ENCODE data around the gene AZGP1. TPM values are rescaled to one million over a fixed set of nuclear protein-coding genes. Genes with fewer than 3 reads are reported as not detected.

AZGP1 gene
- not detected for total RNA-seq
- not detected for total RNA-seq (2013)

DNA sequence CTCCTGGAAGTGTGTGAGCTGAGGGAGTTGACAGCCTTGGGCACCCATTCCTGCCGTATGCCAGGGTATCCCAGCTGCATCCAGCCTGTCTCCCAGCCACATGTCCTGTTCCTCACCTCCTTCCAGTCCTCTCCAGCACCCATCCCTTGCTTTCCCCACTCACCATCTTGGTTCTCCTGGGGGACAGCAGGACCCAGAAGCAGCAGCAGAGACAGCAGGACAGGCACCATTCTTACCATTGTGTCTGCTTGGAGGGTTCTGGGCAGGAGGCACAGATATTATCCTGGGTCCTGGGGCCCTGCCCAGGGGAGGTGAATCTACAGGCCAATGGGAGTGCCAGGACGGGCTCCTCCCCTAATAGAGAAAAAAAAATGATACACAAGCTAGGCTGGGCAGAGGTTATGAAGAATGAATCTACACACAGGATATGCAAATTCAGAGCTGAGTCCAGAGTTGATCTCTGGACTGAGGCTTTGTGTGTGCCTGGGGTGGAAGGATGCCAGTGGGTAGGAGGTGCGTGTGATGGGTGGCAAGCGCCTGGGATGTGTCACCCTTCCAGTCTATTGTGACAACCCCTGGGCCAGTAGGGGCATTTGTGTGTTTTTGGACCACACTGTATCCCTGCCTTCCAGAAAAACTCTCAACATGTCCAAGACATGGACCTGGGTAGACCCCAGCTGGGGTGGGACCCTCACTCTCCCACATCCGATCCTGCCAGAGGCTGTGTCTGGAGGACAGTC is at the start of gene AZGP1:
TSS of gene AZGP1 (minus strand) at position 250 of the 740 bp plus-strand sequence. CDS start at position 239, 11 bp downstream.
- no peak for ATAC-seq
- intact Hi-C loops (cut with micrococcal nuclease), result no loop called here
- 79% methylated on average over 5 of the region's 5 CpGs for WGBS (ENCODE audit: insufficient coverage)

DNA sequence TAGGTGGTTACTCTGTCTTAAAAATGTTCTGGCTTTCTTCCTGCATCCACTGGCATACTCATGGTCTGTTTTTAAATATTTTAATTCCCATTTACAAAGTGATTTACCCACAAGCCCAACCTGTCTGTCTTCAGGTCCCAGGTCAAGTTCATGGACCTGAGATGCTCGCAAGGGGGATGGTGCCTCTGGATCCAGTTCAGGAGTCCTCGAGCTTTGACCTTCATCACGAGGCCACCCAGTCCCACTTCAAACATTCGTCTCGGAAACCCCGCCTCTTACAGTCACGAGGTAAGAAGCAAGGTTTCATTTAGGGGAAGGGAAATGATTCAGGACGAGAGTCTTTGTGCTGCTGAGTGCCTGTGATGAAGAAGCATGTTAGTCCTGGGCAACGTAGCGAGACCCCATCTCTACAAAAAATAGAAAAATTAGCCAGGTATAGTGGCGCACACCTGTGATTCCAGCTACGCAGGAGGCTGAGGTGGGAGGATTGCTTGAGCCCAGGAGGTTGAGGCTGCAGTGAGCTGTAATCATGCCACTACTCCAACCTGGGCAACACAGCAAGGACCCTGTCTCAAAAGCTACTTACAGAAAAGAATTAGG is 48.3 kb upstream of the AZGP1 start:
- no peaks in the 10 kb centered on the region for H3K9me3 ChIP-seq (ENCODE audit: control insufficient read depth, insufficient read depth, low read length)
- DNase-seq (no peak), ATAC-seq (no peak)
- H3K36me3 Mint-ChIP-seq, result no peaks in the 10 kb centered on the region
- H3K4me1 Mint-ChIP-seq, result peaks cover 6 to 7% of the 10 kb centered on the region in 2 donors
- WGBS (ENCODE audit: insufficient coverage), result 93% methylated on average over 12 of the region's 12 CpGs
- no peaks in the 10 kb centered on the region for H3K9me3 Mint-ChIP-seq
- TF ChIP-seq CTCF (IDR thresholded peaks at IDR 0.05), result no peak
- no peak overlapping the region for H3K4me3 ChIP-seq (ENCODE audit: low read length)
- intact Hi-C loops (cut with micrococcal nuclease), result no loop called here
- H3K4me1 ChIP-seq (ENCODE audit: control insufficient read depth, insufficient read depth, low read length), result no peaks in the 10 kb centered on the region
- no peak overlapping the region for H3K27ac Mint-ChIP-seq
- no peaks in the 10 kb centered on the region for H3K27me3 Mint-ChIP-seq (ENCODE audit: low read depth in 2 of 2)
- no peaks in the 10 kb centered on the region for H3K27me3 ChIP-seq (ENCODE audit: control insufficient read depth, insufficient read depth, low read length)
- H3K36me3 ChIP-seq (ENCODE audit: control insufficient read depth, insufficient read depth, low read length), result peaks cover 40% of the 10 kb centered on the region
- H3K27ac ChIP-seq (ENCODE audit: low read length), result no peak overlapping the region
- H3K4me3 Mint-ChIP-seq, result no peak overlapping the region

More for the DNA sequence above, at the start of gene AZGP1:
- DNase-seq, result no peak
- no peak within 1 kb of the TSS for H3K4me3 Mint-ChIP-seq
- H3K9me3 Mint-ChIP-seq, result no peaks in the 10 kb centered on the region
- Histone ChIP-seq H3K27ac (ENCODE audit: low read length) (no peak within 1 kb of the TSS), H3K4me1 (ENCODE audit: control insufficient read depth, insufficient read depth, low read length) (peaks cover 3% of the 10 kb centered on the region), H3K27me3 (ENCODE audit: control insufficient read depth, insufficient read depth, low read length) (no peaks in the 10 kb centered on the region), H3K4me3 (ENCODE audit: low read length) (no peak within 1 kb of the TSS), H3K9me3 (ENCODE audit: control insufficient read depth, insufficient read depth, low read length) (no peaks in the 10 kb centered on the region), H3K36me3 (ENCODE audit: control insufficient read depth, insufficient read depth, low read length) (no peaks in the 10 kb centered on the region)
- no peak for TF ChIP-seq CTCF (IDR thresholded peaks at IDR 0.05)
- H3K27ac Mint-ChIP-seq, result peak within 1 kb of the TSS in 1 of 2 donors; percentile 62
- peaks cover 26 to 40% of the 10 kb centered on the region in 2 donors for H3K27me3 Mint-ChIP-seq (ENCODE audit: low read depth in 2 of 2)
- peaks cover 0 to 6% of the 10 kb centered on the region in 2 donors for H3K4me1 Mint-ChIP-seq
- H3K36me3 Mint-ChIP-seq, result no peaks in the 10 kb centered on the region

- H3K4me1 ChIP-seq (ENCODE audit: control insufficient read depth, insufficient read depth, low read length), result no peaks in the 10 kb centered on the region
- H3K27me3 Mint-ChIP-seq (ENCODE audit: low read depth in 2 of 2), result no peaks in the 10 kb centered on the region
- no peak overlapping the region for H3K4me3 Mint-ChIP-seq
- H3K36me3 Mint-ChIP-seq, result no peaks in the 10 kb centered on the region
- H3K36me3 ChIP-seq (ENCODE audit: control insufficient read depth, insufficient read depth, low read length), result peaks cover 40% of the 10 kb centered on the region
- H3K27ac Mint-ChIP-seq, result no peak overlapping the region
- DNase-seq (no peak), ATAC-seq (no peak)
- WGBS (ENCODE audit: insufficient coverage), result 97% methylated on average over 12 of the region's 12 CpGs
- no peak overlapping the region for H3K4me3 ChIP-seq (ENCODE audit: low read length)
- TF ChIP-seq CTCF (IDR thresholded peaks at IDR 0.05), result no peak
- intact Hi-C loops (cut with micrococcal nuclease), result no loop called here
- no peaks in the 10 kb centered on the region for H3K9me3 Mint-ChIP-seq
- no peak overlapping the region for H3K27ac ChIP-seq (ENCODE audit: low read length)
- peaks cover 6 to 7% of the 10 kb centered on the region in 2 donors for H3K4me1 Mint-ChIP-seq
- no peaks in the 10 kb centered on the region for H3K9me3 ChIP-seq (ENCODE audit: control insufficient read depth, insufficient read depth, low read length)
- no peaks in the 10 kb centered on the region for H3K27me3 ChIP-seq (ENCODE audit: control insufficient read depth, insufficient read depth, low read length)
Measured at GRCh38 chr7:100023526-100023925, 47.7 kb upstream of the AZGP1 start.

Measured in natural killer cell (primary cell).